ENCODE measurements around the gene CD248. TPM values are rescaled to one million over a fixed set of nuclear protein-coding genes. Genes with fewer than 3 reads are reported as not detected.

CD248 gene
- total RNA-seq, 2 donors from 2014 or later: 7.6 to 10.7 TPM

GRCh38 chr11:66287889-66288670 lies 28.8 kb downstream of the CD248 start:
- TF ChIP-seq CTCF (IDR thresholded peaks at IDR 0.05): no peak
- no peak for DNase-seq (ENCODE audit: low spot score)
- Histone ChIP-seq H3K4me3 (peak overlapping the region; percentile 67 to 90), H3K9me3 (no peaks in the 10 kb centered on the region), H3K36me3 (peaks cover 8% of the 10 kb centered on the region), H3K4me1 (peaks cover 0 to 47% of the 10 kb centered on the region in 2 donors), H3K27me3 (peaks cover 0 to 11% of the 10 kb centered on the region in 2 donors), H3K27ac (peak overlapping the region; percentile 92 to 96)

DNA sequence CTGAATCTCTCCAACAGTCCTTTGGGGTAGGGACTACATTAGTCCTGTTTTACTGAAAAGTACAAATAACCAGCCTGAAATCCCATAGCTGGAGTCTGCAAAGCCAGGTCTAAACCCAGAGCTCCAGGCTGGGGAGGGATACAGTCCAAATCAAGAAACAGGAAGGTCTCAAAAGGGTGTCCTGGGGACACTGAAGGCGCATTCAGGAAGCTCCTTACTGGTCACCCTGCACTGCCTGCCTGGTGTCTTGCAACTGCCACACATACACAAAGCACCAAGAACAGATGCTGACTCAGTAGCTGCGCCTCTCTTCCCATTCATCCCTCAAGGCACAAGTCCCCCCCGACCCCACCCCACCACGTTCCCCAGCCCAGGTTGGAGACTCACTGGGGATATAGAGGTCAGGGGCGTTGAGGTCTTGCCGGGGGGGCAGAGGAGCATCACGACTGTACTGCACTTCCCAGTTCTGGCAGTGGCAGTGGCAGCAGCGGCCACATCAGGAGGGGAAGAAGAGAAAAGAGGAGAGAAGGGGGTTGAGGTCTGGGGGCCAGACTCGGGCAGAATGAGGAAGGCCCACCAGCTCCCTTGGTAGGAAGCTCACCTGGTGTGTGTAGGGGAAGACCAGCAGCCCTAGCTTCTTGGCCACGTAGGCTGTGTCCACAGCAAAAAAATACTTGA lies 29.5 kb downstream of the CD248 start:
- H3K9me3 ChIP-seq: no peaks in the 10 kb centered on the region
- no peak for TF ChIP-seq CTCF (IDR thresholded peaks at IDR 0.05)
- peaks cover 8% of the 10 kb centered on the region for H3K36me3 ChIP-seq
- no peak overlapping the region for H3K4me3 ChIP-seq
- DNase-seq (ENCODE audit: low spot score): no peak
- H3K4me1 ChIP-seq: peaks cover 0 to 53% of the 10 kb centered on the region in 2 donors
- H3K27ac ChIP-seq: peak overlapping the region in 1 of 2 donors; percentile 92
- H3K27me3 ChIP-seq: peaks cover 0 to 4% of the 10 kb centered on the region in 2 donors

DNA sequence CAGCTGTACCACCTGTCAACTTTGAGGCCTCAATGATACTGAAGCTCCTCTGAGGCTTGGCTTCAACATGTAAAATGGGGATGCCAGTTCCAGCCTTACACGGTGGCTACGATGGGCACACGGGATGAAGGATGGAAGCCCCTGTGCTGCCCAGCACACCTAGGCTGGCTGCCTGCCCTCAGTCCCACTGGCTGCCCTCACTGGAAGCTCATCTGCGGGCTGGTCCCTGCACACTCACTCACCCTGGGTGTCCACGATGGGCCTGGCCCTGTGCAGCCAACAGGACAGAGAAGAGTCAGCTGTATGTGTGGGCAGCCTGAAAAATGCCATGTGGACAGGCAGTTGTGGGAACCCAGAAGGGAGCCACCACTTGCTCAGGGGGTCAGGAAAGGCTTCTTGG lies 30.1 kb downstream of the CD248 start:
- Histone ChIP-seq H3K27ac (peak overlapping the region in 1 of 2 donors; percentile 67), H3K4me1 (peaks cover 0 to 53% of the 10 kb centered on the region in 2 donors), H3K9me3 (no peaks in the 10 kb centered on the region), H3K36me3 (peaks cover 8% of the 10 kb centered on the region), H3K27me3 (no peaks in the 10 kb centered on the region), H3K4me3 (no peak overlapping the region)
- TF ChIP-seq CTCF (IDR thresholded peaks at IDR 0.05): no peak
- DNase-seq (ENCODE audit: low spot score): no peak

- no peak for TF ChIP-seq CTCF (IDR thresholded peaks at IDR 0.05)
- Histone ChIP-seq H3K27me3 (no peaks in the 10 kb centered on the region), H3K36me3 (peaks cover 8% of the 10 kb centered on the region), H3K4me3 (no peak overlapping the region), H3K9me3 (no peaks in the 10 kb centered on the region), H3K27ac (peak overlapping the region in 1 of 2 donors; percentile 67), H3K4me1 (peaks cover 0 to 53% of the 10 kb centered on the region in 2 donors)
- DNase-seq (ENCODE audit: low spot score): no peak
Measured at GRCh38 chr11:66285250-66285947, 31.4 kb downstream of the CD248 start.

DNA sequence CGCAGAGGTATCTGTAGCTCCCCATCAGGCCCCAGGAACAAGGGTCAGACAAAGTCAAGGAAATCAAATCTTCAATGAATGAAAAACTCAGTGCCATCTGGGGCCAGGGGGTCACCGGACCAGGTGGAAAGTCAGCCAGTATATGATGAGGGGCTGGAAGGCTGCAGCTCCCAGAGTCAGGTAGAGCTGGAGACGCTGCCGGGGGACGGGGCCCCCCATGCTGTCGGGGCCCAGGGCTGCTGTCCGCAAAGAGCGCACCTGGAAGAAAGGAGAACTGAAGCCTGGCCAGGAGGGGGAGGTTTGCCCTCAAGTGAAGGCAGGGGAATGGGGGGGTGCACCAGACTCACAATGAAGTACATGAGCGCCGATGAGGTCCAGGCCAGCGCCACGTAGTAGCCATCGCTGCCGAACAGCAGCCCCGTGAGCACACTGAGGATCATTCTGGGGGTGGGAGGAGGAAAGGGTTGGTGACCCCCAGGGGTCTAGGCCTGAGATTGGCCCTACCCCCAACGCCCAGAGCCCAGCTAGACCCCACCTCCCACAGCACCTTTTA lies 32.2 kb downstream of the CD248 start:
- Histone ChIP-seq H3K4me1 (peaks cover 0 to 46% of the 10 kb centered on the region in 2 donors), H3K4me3 (no peak overlapping the region), H3K9me3 (no peaks in the 10 kb centered on the region), H3K27ac (peak overlapping the region in 1 of 2 donors; percentile 67), H3K36me3 (peaks cover 8% of the 10 kb centered on the region), H3K27me3 (no peaks in the 10 kb centered on the region)
- TF ChIP-seq CTCF (IDR thresholded peaks at IDR 0.05): no peak
- DNase-seq (ENCODE audit: low spot score): no peak
